Duodenal mucosa (tissue), 2 donors: ENCODE measurements around the gene ATP13A3.

Source experiments
- H3K27ac ChIP-seq: one replicate; pipeline ENCODE4 v1.7.0; 2013; ENCODE audit warnings: low read depth, low read length
- H3K27me3 ChIP-seq, 2 donors: one replicate each; pipeline ENCODE4 v1.7.0; 2013; ENCODE audit warnings: low read length in 2 of 2, control low read depth in 1 of 2; ENCODE audit not compliant: insufficient read depth in 2 of 2, control insufficient read depth in 1 of 2
- H3K36me3 ChIP-seq, 2 donors: one replicate each; pipeline ENCODE4 v1.7.0; 2013; ENCODE audit warnings: low read length in 2 of 2, control low read depth in 1 of 2; ENCODE audit not compliant: insufficient read depth in 2 of 2, control insufficient read depth in 1 of 2
- H3K4me1 ChIP-seq, 2 donors: one replicate each; pipeline ENCODE4 v1.7.0; 2013; ENCODE audit warnings: low read length in 2 of 2, control low read depth in 1 of 2; ENCODE audit not compliant: insufficient read depth in 2 of 2, control insufficient read depth in 1 of 2
- H3K4me3 ChIP-seq, 2 donors: one replicate each; pipeline ENCODE4 v1.7.0; 2013; ENCODE audit warnings: low read length in 2 of 2, low read depth in 1 of 2
- H3K9ac ChIP-seq, 2 donors: one replicate each; pipeline ENCODE4 v1.7.0; 2013; ENCODE audit warnings: low read length in 2 of 2, low read depth in 1 of 2
- H3K9me3 ChIP-seq, 2 donors: one replicate each; pipeline ENCODE4 v1.7.0; 2013; ENCODE audit warnings: low read length in 2 of 2, control low read depth in 1 of 2; ENCODE audit not compliant: control insufficient read depth in 1 of 2

Gene ATP13A3

GRCh38 chr3:194446172-194446571 is 40.6 kb downstream of the ATP13A3 start:
- no peaks in the 10 kb centered on the region for H3K9me3 ChIP-seq
- no peak overlapping the region for H3K4me3 ChIP-seq
- H3K36me3 ChIP-seq = peaks cover 21 to 51% of the 10 kb centered on the region in 2 donors
- H3K9ac ChIP-seq = no peak overlapping the region
- no peaks in the 10 kb centered on the region for H3K27me3 ChIP-seq
- no peak overlapping the region for H3K27ac ChIP-seq
- no peaks in the 10 kb centered on the region for H3K4me1 ChIP-seq

- Histone ChIP-seq H3K9me3 (no peaks in the 10 kb centered on the region), H3K36me3 (peaks cover 27 to 43% of the 10 kb centered on the region in 2 donors)
These were observed 42.9 kb downstream of the ATP13A3 start for GRCh38 chr3:194443901-194444300.

GRCh38 chr3:194440756-194441155 is 46.0 kb downstream of the ATP13A3 start:
- Histone ChIP-seq H3K9ac (no peak overlapping the region), H3K4me1 (no peaks in the 10 kb centered on the region), H3K27me3 (no peaks in the 10 kb centered on the region), H3K9me3 (no peaks in the 10 kb centered on the region), H3K36me3 (peaks cover 24 to 39% of the 10 kb centered on the region in 2 donors), H3K4me3 (no peak overlapping the region), H3K27ac (no peak overlapping the region)

More at GRCh38 chr3:194443901-194444300, 42.9 kb downstream of the ATP13A3 start:
- Histone ChIP-seq H3K4me1 (no peaks in the 10 kb centered on the region), H3K4me3 (no peak overlapping the region), H3K27ac (no peak overlapping the region), H3K9ac (no peak overlapping the region), H3K27me3 (no peaks in the 10 kb centered on the region)

GRCh38 chr3:194439881-194440550 is 46.8 kb downstream of the ATP13A3 start:
- H3K27me3 ChIP-seq = no peaks in the 10 kb centered on the region
- H3K27ac ChIP-seq = no peak overlapping the region
- no peaks in the 10 kb centered on the region for H3K9me3 ChIP-seq
- H3K36me3 ChIP-seq = peaks cover 24 to 45% of the 10 kb centered on the region in 2 donors
- H3K9ac ChIP-seq = no peak overlapping the region
- H3K4me3 ChIP-seq = no peak overlapping the region
- H3K4me1 ChIP-seq = no peaks in the 10 kb centered on the region

DNA sequence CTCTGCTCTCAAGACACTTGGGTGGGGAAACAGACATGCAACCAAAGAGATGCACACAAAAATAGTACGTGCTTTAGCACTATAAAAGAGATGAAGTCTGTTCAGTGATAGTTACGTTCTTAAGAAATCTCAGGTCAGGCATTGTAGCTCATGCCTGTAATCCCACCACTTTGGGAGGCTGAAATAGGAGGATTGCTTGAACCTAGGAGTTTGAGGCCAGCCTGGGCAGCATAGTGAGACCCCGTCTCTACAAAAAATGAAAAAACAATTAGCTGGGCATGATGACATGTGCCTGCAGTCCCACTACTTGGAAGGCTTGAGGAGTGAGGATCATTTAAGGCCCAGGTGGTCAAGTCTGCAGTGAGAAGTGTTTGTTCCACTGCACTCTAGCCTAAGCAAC is 52.3 kb downstream of the ATP13A3 start:
- H3K27ac ChIP-seq = no peak overlapping the region
- no peak overlapping the region for H3K4me3 ChIP-seq
- H3K9ac ChIP-seq = no peak overlapping the region
- H3K36me3 ChIP-seq = peaks cover 30 to 66% of the 10 kb centered on the region in 2 donors
- H3K9me3 ChIP-seq = no peaks in the 10 kb centered on the region
- no peaks in the 10 kb centered on the region for H3K4me1 ChIP-seq
- H3K27me3 ChIP-seq = no peaks in the 10 kb centered on the region

- no peaks in the 10 kb centered on the region for H3K9me3 ChIP-seq
- H3K27me3 ChIP-seq = no peaks in the 10 kb centered on the region
- peaks cover 34 to 67% of the 10 kb centered on the region in 2 donors for H3K36me3 ChIP-seq
- no peak overlapping the region for H3K4me3 ChIP-seq
- no peak overlapping the region for H3K9ac ChIP-seq
- H3K4me1 ChIP-seq = no peaks in the 10 kb centered on the region
- H3K27ac ChIP-seq = no peak overlapping the region
These were observed 55.2 kb downstream of the ATP13A3 start for GRCh38 chr3:194431554-194431953.

DNA sequence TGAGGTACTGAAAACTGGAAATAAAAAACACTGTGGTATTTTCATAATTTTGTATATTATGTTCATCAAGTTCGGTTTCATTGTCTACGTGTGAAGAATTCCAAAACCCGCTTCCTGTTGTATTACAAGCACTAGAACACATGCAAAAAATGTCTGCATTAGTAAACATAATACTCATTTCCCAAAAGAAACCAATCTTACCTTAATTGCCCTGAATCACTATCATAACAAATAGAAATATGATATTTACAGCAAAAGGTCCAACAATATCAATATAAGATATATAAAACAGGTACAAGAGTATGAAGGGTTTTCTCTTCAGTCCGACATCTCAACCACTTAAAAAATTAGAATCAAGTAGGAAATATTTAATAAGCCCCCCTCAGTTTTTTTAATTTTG is 61.4 kb downstream of the ATP13A3 start:
- Histone ChIP-seq H3K36me3 (peaks cover 19 to 40% of the 10 kb centered on the region in 2 donors), H3K4me3 (no peak overlapping the region), H3K27me3 (no peaks in the 10 kb centered on the region), H3K27ac (no peak overlapping the region), H3K9me3 (no peaks in the 10 kb centered on the region), H3K9ac (no peak overlapping the region), H3K4me1 (no peaks in the 10 kb centered on the region)

GRCh38 chr3:194424953-194425352 is 61.8 kb downstream of the ATP13A3 start:
- no peak overlapping the region for H3K4me3 ChIP-seq
- H3K36me3 ChIP-seq = peaks cover 18 to 37% of the 10 kb centered on the region in 2 donors

GRCh38 chr3:194424373-194424772 is 62.4 kb downstream of the ATP13A3 start:
- Histone ChIP-seq H3K4me1 (no peaks in the 10 kb centered on the region), H3K27me3 (no peaks in the 10 kb centered on the region), H3K9me3 (no peaks in the 10 kb centered on the region), H3K9ac (no peak overlapping the region), H3K4me3 (no peak overlapping the region), H3K27ac (no peak overlapping the region), H3K36me3 (peaks cover 12 to 36% of the 10 kb centered on the region in 2 donors)

More at GRCh38 chr3:194424953-194425352, 61.8 kb downstream of the ATP13A3 start:
- H3K9ac ChIP-seq = no peak overlapping the region
- no peak overlapping the region for H3K27ac ChIP-seq
- H3K9me3 ChIP-seq = no peaks in the 10 kb centered on the region
- no peaks in the 10 kb centered on the region for H3K27me3 ChIP-seq
- H3K4me1 ChIP-seq = no peaks in the 10 kb centered on the region

DNA sequence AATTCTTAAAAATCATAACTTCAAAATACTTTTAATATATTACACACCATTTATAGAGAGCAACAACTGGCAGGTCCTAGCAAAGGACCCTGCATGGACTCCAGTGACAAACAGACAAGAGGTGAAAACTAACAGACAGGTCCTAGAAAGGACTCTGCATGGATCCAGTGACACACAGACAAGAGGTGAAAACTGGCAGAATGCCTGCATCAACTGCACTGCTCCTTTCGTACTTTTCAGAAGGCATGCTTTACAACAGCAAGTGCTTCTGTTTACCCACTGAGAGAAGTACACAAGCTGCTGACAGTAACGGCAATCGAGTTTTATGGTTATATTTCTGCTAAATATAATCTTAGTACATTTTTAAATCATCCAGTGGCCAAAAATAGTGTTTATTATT is 63.5 kb downstream of the ATP13A3 start:
- Histone ChIP-seq H3K4me3 (no peak overlapping the region), H3K9me3 (no peaks in the 10 kb centered on the region), H3K27me3 (no peaks in the 10 kb centered on the region), H3K27ac (no peak overlapping the region), H3K4me1 (no peaks in the 10 kb centered on the region), H3K36me3 (peaks cover 15 to 43% of the 10 kb centered on the region in 2 donors), H3K9ac (no peak overlapping the region)
